Stimulated activated CD8-positive, alpha-beta memory T cell treated with anti-CD3 and anti-CD28 coated beads, Interleukin-4, amount 100 ng/mL, for 24 hours (primary cell): ENCODE data around the gene VPS16.

Experiments
- DNase-seq: peaks from one replicate; pipeline ENCODE4 v3.0.0-alpha.2; 2020; ENCODE audit warnings: low read depth

Gene VPS16

GRCh38 chr20:2835331-2835796 is 5.2 kb upstream of the VPS16 start:
- no peak for DNase-seq

GRCh38 chr20:2836035-2836434 is 4.5 kb upstream of the VPS16 start:
- DNase-seq, result no peak

DNA sequence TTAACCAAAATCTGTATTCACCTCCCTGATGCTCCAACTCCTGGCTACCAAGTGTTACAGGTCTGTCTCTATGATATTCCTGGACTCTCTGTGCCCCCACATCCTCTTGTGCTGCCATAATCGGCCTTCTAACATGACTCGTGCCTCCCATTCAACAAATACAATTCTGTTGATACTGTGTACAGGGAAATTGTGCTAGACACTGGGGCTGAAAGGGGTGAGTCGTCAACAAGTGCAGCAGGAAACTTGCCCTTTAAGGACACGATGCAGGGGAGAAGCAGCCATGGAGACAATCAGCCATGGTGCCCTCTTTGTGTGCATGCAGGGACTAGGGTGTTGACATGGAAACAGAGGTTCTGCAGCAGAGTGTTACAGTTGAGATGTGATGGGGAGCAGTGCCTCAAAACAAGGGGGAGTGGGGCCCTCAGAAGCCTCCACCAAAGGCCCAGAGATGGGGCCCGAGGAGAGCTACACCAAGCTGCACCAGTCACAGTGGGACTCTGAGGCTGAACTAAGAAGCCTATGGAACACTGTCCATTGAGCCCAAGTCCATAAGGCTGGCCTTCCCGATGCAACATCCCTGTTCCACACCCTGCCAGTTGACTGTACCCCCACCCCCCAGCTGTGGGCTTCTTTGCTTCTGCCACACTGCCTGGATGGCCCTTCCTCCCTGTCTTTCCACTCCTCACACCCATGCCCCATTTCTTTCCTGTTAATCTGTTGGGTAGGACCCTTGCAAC is 3.2 kb upstream of the VPS16 start:
- no peak for DNase-seq

GRCh38 chr20:2838170-2838797 is 2.3 kb upstream of the VPS16 start:
- no peak for DNase-seq

GRCh38 chr20:2838847-2839671 is 1.5 kb upstream of the VPS16 start:
- DNase-seq, result no peak

- no peak for DNase-seq
These were observed 810 bp upstream of the VPS16 start for GRCh38 chr20:2839732-2840137.

- DNase-seq, result peak; percentile 27
These were observed 504 bp downstream of the VPS16 start for GRCh38 chr20:2840967-2841531.

- DNase-seq, result no peak
These were observed 5.1 kb downstream of the VPS16 start for GRCh38 chr20:2845607-2846006.

DNA sequence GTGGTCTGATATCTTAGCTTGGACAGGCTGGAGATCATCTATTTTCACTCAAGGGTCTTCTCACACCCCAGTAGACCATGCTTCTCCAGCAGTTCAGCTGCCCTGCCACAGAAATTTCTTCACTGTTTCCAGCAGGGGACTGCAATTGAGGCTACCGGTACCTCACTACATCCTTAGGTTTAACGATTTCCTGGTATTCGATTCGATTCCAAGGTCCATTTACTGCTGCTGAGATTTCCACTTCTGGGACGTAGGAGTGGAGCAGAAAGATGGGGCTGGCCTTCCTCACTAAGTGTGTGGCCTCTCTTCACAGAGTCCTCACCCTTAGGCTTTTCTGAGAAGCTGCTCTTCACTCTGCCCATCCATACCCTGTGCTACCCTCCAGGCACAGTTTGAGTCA is 6.2 kb downstream of the VPS16 start:
- no peak for DNase-seq

GRCh38 chr20:2847802-2848201 is 7.3 kb downstream of the VPS16 start:
- DNase-seq, result no peak

DNA sequence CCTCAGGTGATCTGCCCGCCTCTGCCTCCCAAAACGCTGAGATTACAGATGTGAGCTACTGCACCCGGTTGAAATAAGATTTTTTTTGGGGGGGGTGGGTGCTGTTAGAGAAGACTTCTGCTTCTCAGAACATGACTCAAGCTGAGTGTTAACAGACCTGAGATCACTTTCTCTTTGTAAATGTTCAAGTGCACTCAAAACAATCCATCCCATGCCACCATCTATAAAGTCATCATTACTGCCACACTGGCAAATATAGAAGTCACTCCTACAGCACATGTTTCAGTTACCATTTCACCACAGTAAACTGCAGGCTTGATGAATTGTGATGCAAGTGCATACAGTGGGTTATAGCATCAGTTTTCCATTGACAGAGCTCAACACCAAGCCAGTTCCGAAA is 9.0 kb downstream of the VPS16 start:
- DNase-seq, result no peak

GRCh38 chr20:2851086-2851485 is 10.5 kb downstream of the VPS16 start:
- DNase-seq, result no peak

DNA sequence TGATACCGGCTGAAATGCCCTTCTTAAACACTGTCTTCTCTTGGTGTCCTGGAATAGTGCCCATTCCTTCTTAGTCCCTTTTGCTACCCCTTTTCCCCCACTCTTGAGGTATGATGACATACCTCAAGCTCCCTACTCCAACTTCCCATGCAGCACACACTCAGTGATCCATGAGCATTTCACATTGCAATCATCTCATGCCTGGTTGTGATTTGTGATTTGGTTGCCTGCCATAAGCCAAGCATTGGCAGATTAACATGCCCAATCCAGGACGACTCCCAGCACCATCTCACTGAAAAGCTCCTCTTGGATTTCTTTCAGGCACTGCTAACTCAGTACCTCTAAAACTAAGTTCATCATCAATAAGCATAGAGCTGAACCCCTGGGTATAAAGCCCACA is 18.0 kb downstream of the VPS16 start:
- DNase-seq, result no peak

- no peak for DNase-seq
These were observed 19.0 kb downstream of the VPS16 start for GRCh38 chr20:2859330-2860121.

DNA sequence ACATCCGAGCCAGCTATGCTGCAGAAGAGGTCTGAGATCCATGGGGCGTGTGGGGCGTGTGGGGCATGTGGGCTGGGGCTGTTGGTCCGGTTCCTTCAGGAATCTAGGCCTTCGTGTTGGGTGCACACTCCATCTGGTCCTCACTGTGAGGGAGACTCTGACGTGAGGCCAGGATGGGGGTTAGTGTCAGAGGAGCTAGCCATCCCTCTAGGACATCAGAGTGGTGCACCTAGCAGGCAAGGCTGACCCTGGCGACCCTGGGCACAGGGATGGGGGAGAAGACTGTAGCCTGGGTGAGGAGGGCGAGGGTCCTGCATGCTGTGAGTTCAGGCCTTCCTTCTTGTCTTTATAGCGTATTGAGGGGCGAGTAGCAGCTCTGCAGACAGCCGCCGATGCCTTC is 24.1 kb downstream of the VPS16 start:
- no peak for DNase-seq

DNA sequence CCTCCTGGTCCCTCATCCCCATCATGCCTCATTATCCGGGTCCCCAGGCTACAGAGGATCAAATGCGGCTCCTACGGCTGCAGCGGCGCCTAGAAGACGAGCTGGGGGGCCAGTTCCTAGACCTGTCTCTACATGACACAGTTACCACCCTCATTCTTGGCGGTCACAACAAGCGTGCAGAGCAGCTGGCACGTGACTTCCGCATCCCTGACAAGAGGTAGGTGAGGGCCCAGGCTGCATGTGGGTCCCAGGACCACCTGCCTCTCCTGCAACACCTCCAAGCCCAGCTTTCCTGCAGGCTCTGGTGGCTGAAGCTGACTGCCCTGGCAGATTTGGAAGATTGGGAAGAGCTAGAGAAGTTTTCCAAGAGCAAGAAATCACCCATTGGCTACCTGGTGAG is 24.6 kb downstream of the VPS16 start:
- no peak for DNase-seq

GRCh38 chr20:2865630-2866029 is 25.1 kb downstream of the VPS16 start:
- no peak for DNase-seq

DNA sequence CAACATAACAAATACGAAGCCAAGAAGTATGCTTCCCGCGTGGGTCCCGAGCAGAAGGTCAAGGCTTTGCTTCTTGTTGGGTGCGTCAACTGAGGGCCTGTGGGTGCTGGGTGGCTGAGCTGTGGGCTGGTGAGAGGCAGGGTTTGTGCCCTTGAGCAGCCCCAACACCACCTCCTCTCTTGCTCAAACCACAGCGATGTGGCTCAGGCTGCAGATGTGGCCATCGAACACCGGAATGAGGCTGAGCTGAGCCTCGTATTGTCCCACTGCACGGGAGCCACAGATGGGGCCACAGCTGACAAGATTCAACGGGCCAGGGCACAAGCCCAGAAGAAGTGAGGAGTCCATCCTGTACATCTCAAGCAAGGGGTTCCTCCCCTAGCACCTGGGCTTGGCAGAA is 25.7 kb downstream of the VPS16 start:
- DNase-seq, result no peak

DNA sequence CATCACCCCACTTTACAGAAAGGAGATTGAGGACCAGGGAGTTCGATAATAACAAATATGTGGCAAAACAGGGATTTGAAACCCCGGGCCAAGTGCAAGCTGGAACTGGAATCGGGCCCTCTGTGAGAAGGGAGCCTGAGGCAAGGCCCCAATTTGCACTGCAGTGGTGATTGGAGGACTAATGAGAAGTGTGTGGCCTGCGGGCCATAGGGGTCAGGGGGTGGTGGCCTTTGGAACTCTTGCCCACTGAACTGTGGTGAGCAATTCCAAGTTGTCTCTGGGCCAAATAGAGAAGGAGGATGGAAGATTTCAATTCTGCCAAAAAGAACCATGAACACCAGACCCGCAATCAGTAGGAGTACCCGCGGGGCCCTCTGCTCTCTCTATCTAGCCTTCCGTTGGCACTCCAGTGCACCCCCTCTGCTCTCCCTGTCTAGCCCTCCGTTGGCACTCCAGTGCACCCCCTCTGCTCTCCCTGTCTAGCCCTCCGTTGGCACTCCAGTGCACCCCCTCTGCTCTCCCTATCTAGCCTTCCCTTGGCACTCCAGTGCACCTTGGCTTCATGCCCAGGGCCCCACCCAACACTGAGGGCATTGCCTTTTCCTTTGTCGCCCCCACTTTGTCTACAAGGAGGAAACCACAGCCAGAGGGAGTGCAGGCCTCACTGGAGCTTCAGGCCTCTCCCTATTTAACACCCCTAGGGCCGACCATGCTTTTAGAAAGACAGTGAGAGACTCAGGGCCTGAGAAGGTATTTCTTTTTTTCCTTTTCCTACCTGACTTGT is 26.7 kb downstream of the VPS16 start:
- DNase-seq, result no peak

- no peak for DNase-seq
These were observed 28.8 kb downstream of the VPS16 start for GRCh38 chr20:2869381-2869780.

DNA sequence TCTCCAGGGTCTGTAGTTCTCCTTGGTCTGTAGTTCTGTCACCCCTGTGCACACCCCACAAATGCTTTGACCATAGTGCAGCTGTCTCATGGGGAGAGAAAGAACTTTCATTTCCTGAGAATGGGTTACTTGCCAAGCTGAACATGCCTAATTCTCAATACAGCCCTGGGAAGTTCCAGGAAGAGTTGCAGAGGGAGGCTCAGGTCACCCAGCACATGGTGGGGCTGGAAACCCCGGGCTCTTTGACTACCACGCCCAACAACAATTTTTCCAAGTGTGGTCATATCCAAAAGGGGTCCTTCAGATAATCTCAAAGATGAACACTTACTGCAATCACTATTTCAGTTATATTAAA is 30.5 kb downstream of the VPS16 start:
- no peak for DNase-seq
